Endodermal cell (in vitro differentiated cells): ENCODE measurements around the gene ELANE. TPM values are rescaled to one million over a fixed set of nuclear protein-coding genes. Genes with fewer than 3 reads are reported as not detected.
"Not testable (repeated sequence)": the region's sequence is repeated elsewhere in the genome, so short reads cannot be mapped to it uniquely, and the experiment has no call there.

Experiments
- DNase-seq: peaks from one replicate; pipeline ENCODE4 v3.0.0-alpha.2; 2017
- H3K27ac ChIP-seq: 2 replicates; pipeline ENCODE4 v1.5.1; 2013; ENCODE audit warnings: mild to moderate bottlenecking, low read depth, low read length, moderate library complexity
- H3K27me3 ChIP-seq: 2 replicates; pipeline ENCODE4 v1.6.1; 2013; ENCODE audit warnings: mild to moderate bottlenecking, low read length, moderate library complexity; ENCODE audit not compliant: insufficient read depth, control insufficient read depth, poor library complexity, severe bottlenecking
- H3K36me3 ChIP-seq: 2 replicates; pipeline ENCODE4 v1.7.0; 2013; ENCODE audit warnings: mild to moderate bottlenecking, low read length, moderate library complexity; ENCODE audit not compliant: control insufficient read depth, insufficient read depth
- H3K4me1 ChIP-seq: one replicate; pipeline ENCODE4 v1.7.0; 2013; ENCODE audit warnings: low read length; ENCODE audit not compliant: control insufficient read depth, insufficient read depth
- H3K4me3 ChIP-seq: 2 replicates; pipeline ENCODE4 v1.5.1; 2013; ENCODE audit warnings: mild to moderate bottlenecking, low read length, moderate library complexity
- H3K9ac ChIP-seq: 2 replicates; pipeline ENCODE4 v1.6.1; 2013; ENCODE audit warnings: mild to moderate bottlenecking, low read length, moderate library complexity; ENCODE audit not compliant: poor library complexity, severe bottlenecking; ENCODE audit errors: extremely low read depth
- H3K9me3 ChIP-seq: 2 replicates; pipeline ENCODE4 v1.6.1; 2013; ENCODE audit warnings: mild to moderate bottlenecking, low read length, moderate library complexity; ENCODE audit not compliant: control insufficient read depth
- H3K27ac Mint-ChIP-seq: 2 replicates; pipeline ENCODE4 v1.8.0; 2020; ENCODE audit warnings: mixed read lengths
- H3K27me3 Mint-ChIP-seq: 2 replicates; pipeline ENCODE4 v1.8.0; 2021; ENCODE audit warnings: mild to moderate bottlenecking, mixed read lengths; ENCODE audit not compliant: insufficient read depth
- H3K36me3 Mint-ChIP-seq: 2 replicates; pipeline ENCODE4 v1.8.0; 2020; ENCODE audit warnings: low read depth, mixed read lengths
- H3K4me1 Mint-ChIP-seq: 2 replicates; pipeline ENCODE4 v1.8.0; 2020; ENCODE audit warnings: mixed read lengths
- H3K4me3 Mint-ChIP-seq: 2 replicates; pipeline ENCODE4 v1.8.0; 2020; ENCODE audit warnings: mild to moderate bottlenecking, moderate library complexity, mixed read lengths
- H3K9me3 Mint-ChIP-seq: 2 replicates; pipeline ENCODE4 v1.8.0; 2020; ENCODE audit warnings: mild to moderate bottlenecking, mixed read lengths
- WGBS, 2 experiments: methylation state at CpG; one replicate each; pipeline versions ENCODE4 v1.1.5 to v1.1.7; 2013; ENCODE audit warnings: missing lambda C conversion rate in 2 of 2, mixed read lengths in 1 of 2; ENCODE audit not compliant: insufficient coverage in 1 of 2, insufficient read length in 1 of 2; 5-methylcytosine and 5-hydroxymethylcytosine counted together
- total RNA-seq, 2 donors: library from RNA; stranded (reverse); fragmentation: NEBNext Ultra II Directional in 1 of 2; extraction: Animal tissue kit (Norgen Biotek cat#: 25700) in 1 of 2; gene quantifications; 2 replicates in 1 of 2; 3 replicates in 1 of 2; pipeline ENCODE4 v1.2.1, GENCODE V29; 2021
- TF ChIP-seq, protein P1 (sequence below): fragments of 200-600 bp; sonication (generic); conservative IDR thresholded peaks from 2 replicates; pipeline ENCODE4 v1.5.0; 2021; ENCODE audit warnings: antibody characterized with exemption, mild to moderate bottlenecking

The ELANE gene
- total RNA-seq, 2 donors from 2014 or later: not detected

DNA sequence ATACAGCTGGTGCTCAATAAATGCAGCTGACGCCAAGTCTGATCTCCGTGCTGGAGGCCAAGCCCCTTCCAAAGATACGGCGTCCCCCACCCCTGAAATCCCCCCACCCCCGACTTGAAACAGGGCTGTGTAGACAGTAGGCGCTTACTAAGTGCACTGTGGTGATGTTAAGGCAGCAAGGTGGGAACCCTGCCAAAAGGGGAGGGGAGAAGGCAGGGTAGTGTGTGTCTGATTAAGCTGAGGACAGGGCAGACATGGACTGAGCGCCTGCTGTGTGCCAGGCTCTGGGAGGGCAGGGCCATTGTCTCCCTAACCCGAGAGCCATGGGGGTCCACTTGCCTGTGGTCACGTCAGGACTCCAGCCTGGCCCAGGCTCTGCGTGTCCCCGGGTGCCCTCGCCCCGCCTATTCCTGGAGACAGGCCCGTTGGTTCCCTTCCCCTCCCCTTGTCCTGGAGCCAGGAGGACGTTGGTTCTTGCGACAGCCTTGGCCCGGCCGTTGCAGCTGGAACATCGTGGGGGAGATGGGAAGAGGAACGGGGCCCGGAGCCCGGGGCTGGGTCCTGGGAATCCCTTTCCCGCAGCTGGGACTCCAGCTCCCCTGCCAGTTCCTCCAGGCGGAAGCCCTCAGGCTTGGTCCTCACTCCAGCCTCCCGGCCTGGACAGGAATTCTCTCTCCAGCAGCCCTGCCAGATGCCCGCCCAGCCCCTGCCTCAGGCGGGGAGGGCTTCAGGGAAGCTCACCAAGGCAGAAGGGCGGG is 1.7 kb upstream of the ELANE start:
- H3K4me1 ChIP-seq: no peaks in the 10 kb centered on the region
- no peaks in the 10 kb centered on the region for H3K36me3 ChIP-seq
- Mint-ChIP-seq H3K9me3 (no peaks in the 10 kb centered on the region), H3K27ac (no peak overlapping the region), H3K4me3 (no peak overlapping the region), H3K36me3 (no peaks in the 10 kb centered on the region), H3K27me3 (peaks cover 12% of the 10 kb centered on the region), H3K4me1 (no peaks in the 10 kb centered on the region)
- H3K4me3 ChIP-seq: no peak overlapping the region
- no peak overlapping the region for H3K9ac ChIP-seq
- DNase-seq: peak; percentile 73
- no peaks in the 10 kb centered on the region for H3K27me3 ChIP-seq
- TF ChIP-seq, protein P1, sequence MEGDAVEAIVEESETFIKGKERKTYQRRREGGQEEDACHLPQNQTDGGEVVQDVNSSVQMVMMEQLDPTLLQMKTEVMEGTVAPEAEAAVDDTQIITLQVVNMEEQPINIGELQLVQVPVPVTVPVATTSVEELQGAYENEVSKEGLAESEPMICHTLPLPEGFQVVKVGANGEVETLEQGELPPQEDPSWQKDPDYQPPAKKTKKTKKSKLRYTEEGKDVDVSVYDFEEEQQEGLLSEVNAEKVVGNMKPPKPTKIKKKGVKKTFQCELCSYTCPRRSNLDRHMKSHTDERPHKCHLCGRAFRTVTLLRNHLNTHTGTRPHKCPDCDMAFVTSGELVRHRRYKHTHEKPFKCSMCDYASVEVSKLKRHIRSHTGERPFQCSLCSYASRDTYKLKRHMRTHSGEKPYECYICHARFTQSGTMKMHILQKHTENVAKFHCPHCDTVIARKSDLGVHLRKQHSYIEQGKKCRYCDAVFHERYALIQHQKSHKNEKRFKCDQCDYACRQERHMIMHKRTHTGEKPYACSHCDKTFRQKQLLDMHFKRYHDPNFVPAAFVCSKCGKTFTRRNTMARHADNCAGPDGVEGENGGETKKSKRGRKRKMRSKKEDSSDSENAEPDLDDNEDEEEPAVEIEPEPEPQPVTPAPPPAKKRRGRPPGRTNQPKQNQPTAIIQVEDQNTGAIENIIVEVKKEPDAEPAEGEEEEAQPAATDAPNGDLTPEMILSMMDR: no peak
- peak overlapping the region; percentile 22 for H3K27ac ChIP-seq
- 70 to 77% methylated on average over 5 to 28 of the region's 28 CpGs for WGBS, 2 experiments
- no peaks in the 10 kb centered on the region for H3K9me3 ChIP-seq

DNA sequence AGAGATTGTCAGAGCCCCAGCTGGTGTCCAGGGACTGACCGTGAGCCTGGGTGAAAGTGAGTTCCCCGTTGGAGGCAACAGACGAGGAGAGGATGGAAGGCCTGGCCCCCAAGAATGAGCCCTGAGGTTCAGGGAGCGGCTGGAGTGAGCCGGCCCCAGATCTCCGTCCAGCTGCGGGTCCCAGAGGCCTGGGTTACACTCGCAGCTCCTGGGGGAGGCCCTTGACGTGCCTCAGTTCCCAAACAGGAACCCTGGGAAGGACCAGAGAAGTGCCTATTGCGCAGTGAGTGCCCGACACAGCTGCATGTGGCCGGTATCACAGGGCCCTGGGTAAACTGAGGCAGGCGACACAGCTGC is 1.1 kb upstream of the ELANE start:
- Histone ChIP-seq H3K27me3 (no peaks in the 10 kb centered on the region), H3K9ac (no peak overlapping the region), H3K4me1 (no peaks in the 10 kb centered on the region), H3K9me3 (no peaks in the 10 kb centered on the region), H3K4me3 (no peak overlapping the region), H3K27ac (peak overlapping the region; percentile 22), H3K36me3 (no peaks in the 10 kb centered on the region)
- no peak overlapping the region for H3K27ac Mint-ChIP-seq
- H3K9me3 Mint-ChIP-seq: no peaks in the 10 kb centered on the region
- TF ChIP-seq, protein P1: no peak
- 76 to 86% methylated on average over 13 of the region's 13 CpGs for WGBS, 2 experiments
- peaks cover 7% of the 10 kb centered on the region for H3K27me3 Mint-ChIP-seq
- no peaks in the 10 kb centered on the region for H3K4me1 Mint-ChIP-seq
- no peaks in the 10 kb centered on the region for H3K36me3 Mint-ChIP-seq
- H3K4me3 Mint-ChIP-seq: no peak overlapping the region
- no peak for DNase-seq

DNA sequence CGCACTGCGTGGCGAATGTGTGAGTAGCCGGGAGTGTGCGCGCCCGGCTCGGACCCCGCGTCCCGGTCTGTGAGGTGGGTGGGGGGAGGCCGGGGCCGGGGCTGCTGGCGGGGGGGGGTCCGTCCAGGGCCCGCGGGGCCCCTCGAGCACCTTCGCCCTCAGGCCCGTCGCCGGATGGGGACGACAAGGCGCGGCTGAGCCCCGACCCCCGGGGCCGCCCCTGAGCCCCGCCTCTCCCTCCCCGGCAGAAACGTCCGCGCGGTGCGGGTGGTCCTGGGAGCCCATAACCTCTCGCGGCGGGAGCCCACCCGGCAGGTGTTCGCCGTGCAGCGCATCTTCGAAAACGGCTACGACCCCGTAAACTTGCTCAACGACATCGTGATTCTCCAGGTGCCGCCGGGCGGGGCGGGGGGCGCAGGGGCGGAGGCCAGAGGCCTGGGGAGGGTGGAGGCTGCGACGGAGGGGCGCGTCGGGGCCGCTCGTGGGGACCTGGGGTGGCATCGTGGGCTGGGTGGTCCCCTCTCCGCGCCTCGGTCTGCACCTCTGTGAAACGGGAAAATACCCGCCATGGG is 997 bp downstream of the ELANE start:
- H3K9me3 ChIP-seq: no peaks in the 10 kb centered on the region
- H3K36me3 Mint-ChIP-seq: no peaks in the 10 kb centered on the region
- 89 to 93% methylated on average over 32 to 67 of the region's 67 CpGs for WGBS, 2 experiments
- H3K27me3 ChIP-seq: no peaks in the 10 kb centered on the region
- no peaks in the 10 kb centered on the region for H3K9me3 Mint-ChIP-seq
- no peak overlapping the region for H3K27ac Mint-ChIP-seq
- no peak overlapping the region for H3K9ac ChIP-seq
- TF ChIP-seq, protein P1: no peak
- H3K4me3 ChIP-seq: no peak overlapping the region
- DNase-seq: no peak
- H3K4me1 Mint-ChIP-seq: no peaks in the 10 kb centered on the region
- no peaks in the 10 kb centered on the region for H3K4me1 ChIP-seq
- H3K36me3 ChIP-seq: no peaks in the 10 kb centered on the region
- H3K27me3 Mint-ChIP-seq: peaks cover 8% of the 10 kb centered on the region
- H3K27ac ChIP-seq: no peak overlapping the region
- no peak overlapping the region for H3K4me3 Mint-ChIP-seq

DNA sequence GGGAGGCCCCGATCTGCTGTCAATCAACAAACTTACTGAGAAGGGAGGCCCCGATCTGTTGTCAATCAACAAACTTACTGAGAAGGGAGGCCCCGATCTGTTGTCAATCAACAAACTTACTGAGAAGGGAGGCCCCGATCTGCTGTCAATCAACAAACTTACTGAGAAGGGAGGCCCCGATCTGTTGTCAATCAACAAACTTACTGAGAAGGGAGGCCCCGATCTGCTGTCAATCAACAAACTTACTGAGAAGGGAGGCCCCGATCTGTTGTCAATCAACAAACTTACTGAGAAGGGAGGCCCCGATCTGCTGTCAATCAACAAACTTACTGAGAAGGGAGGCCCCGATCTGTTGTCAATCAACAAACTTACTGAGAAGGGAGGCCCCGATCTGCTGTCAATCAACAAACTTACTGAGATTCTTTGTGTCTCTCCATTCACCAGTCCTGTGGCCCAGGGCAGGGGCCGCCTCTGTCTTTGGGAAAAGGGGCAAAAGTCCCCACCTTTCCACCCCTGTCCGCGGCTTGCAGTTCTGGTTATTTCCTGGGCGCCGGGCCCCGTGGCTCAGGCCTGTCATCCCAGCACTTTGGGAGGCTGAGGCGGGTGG is 1.6 kb downstream of the ELANE start:
- not testable (repeated sequence) for H3K27me3 ChIP-seq, H3K4me1 Mint-ChIP-seq, H3K4me3 Mint-ChIP-seq, H3K9me3 ChIP-seq, DNase-seq, H3K27ac ChIP-seq, H3K36me3 ChIP-seq, H3K4me1 ChIP-seq, H3K9me3 Mint-ChIP-seq, H3K36me3 Mint-ChIP-seq, H3K27ac Mint-ChIP-seq, H3K4me3 ChIP-seq, H3K9ac ChIP-seq
- WGBS, 2 experiments: 80 to 97% methylated on average over 4 to 9 of the region's 17 CpGs
- peaks cover 11% of the 10 kb centered on the region for H3K27me3 Mint-ChIP-seq
